HCT116 (cell line): ENCODE data around the gene RPL28.

Source experiments
- ELF1 ChIP-seq: IDR thresholded peaks from 2 replicates; pipeline ENCODE4 v1.6.1; 2012; ENCODE audit warnings: low read depth, borderline replicate concordance
- EZH2 ChIP-seq: fragments of 200-600 bp; sonication (generic); IDR thresholded peaks from 2 replicates; pipeline ENCODE4 v1.6.1; 2017; ENCODE audit warnings: antibody characterized with exemption, mixed run types
- POLR2A ChIP-seq: IDR thresholded peaks from 2 replicates; pipeline ENCODE4 v1.7.0; 2011; ENCODE audit warnings: borderline replicate concordance; ENCODE audit not compliant: insufficient read depth, insufficient read length; ENCODE audit errors: extremely low read depth
- RAD21 ChIP-seq: IDR thresholded peaks from 2 replicates; pipeline ENCODE4 v1.6.1; 2012; ENCODE audit warnings: low read depth, mild to moderate bottlenecking
- SIN3A ChIP-seq: IDR thresholded peaks from 2 replicates; pipeline ENCODE4 v1.6.1; 2012; ENCODE audit warnings: low read depth
- SRF ChIP-seq: IDR thresholded peaks from 2 replicates; pipeline ENCODE4 v1.6.1; 2012; ENCODE audit warnings: low read depth
- YY1 ChIP-seq: IDR thresholded peaks from 2 replicates; pipeline ENCODE4 v1.6.1; 2011; ENCODE audit warnings: low read length, low read depth, moderate library complexity, mild to moderate bottlenecking; ENCODE audit not compliant: insufficient replicate concordance; ENCODE audit errors: extremely low read depth
- ZFX ChIP-seq: fragments of 450-650 bp; IDR thresholded peaks from 2 replicates; pipeline ENCODE4 v1.6.1; 2017
- TF ChIP-seq, protein P1 (sequence below), 3 experiments: fragments of 200-600 bp in 1 of 3; sonication (generic) in 1 of 3; IDR thresholded peaks in 2 of 3; conservative IDR thresholded peaks in 1 of 3; 2 replicates each; pipeline ENCODE4 v1.5.1; 2012 to 2017; ENCODE audit warnings: low read depth in 2 of 3, low read length in 2 of 3, antibody characterized with exemption in 1 of 3, borderline replicate concordance in 1 of 3, control low read depth in 1 of 3, mild to moderate bottlenecking in 1 of 3, mixed read lengths in 1 of 3, mixed run types in 1 of 3, moderate library complexity in 1 of 3; ENCODE audit not compliant: insufficient read depth in 1 of 3
- TF ChIP-seq, protein P2 (sequence below): IDR thresholded peaks from 2 replicates; pipeline ENCODE4 v1.6.1; 2012; ENCODE audit warnings: low read depth
- TF ChIP-seq, protein P3 (sequence below): IDR thresholded peaks from 2 replicates; pipeline ENCODE4 v1.6.1; 2011; ENCODE audit warnings: mild to moderate bottlenecking, low read length, moderate library complexity; ENCODE audit not compliant: insufficient replicate concordance; ENCODE audit errors: extremely low read depth

DNA sequence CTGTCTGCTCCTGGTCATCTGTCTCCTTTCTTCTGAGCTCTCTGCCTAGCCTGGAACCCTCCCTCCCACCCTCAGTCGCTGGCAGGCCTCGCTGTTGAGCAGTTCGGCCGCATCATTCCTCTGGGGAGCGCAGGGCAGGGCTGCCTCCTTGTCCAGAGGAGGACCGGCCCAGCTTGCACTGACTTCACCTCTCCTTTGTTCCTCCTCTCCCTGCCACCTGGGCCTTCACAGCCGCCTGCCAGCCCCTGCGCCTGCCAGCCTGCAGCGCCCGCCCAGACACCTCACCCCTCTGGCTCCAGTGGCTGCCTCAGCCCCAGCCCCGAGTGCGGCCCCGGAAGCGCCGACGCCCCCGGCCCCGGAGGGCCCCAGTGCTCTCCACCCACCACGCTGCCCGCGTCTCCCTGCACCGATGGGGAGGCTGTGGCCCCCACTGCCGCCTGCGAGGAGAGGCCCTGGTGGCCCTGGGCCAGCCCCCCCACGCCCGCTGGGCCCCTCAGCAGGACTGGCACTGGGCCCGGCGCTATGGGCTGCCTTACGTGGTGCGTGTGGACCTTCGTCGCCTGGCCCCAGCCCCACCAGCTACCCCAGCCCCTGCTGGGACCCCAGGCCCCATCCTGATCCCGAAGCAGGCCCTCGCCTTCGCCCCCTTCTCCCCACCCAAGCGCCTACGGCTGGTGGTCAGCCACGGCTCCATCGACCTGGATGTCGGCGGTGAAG lies 38.8 kb upstream of the RPL28 start:
- TF ChIP-seq, protein P1, sequence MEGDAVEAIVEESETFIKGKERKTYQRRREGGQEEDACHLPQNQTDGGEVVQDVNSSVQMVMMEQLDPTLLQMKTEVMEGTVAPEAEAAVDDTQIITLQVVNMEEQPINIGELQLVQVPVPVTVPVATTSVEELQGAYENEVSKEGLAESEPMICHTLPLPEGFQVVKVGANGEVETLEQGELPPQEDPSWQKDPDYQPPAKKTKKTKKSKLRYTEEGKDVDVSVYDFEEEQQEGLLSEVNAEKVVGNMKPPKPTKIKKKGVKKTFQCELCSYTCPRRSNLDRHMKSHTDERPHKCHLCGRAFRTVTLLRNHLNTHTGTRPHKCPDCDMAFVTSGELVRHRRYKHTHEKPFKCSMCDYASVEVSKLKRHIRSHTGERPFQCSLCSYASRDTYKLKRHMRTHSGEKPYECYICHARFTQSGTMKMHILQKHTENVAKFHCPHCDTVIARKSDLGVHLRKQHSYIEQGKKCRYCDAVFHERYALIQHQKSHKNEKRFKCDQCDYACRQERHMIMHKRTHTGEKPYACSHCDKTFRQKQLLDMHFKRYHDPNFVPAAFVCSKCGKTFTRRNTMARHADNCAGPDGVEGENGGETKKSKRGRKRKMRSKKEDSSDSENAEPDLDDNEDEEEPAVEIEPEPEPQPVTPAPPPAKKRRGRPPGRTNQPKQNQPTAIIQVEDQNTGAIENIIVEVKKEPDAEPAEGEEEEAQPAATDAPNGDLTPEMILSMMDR (IDR thresholded peaks at IDR 0.05 in 2 of 3, conservative IDR thresholded peaks at IDR 0.05 in 1 of 3; ENCODE audit: borderline replicate concordance in 1 of 3, insufficient read depth in 1 of 3, low read depth in 2 of 3, low read length in 2 of 3) = no peak
- TF ChIP-seq EZH2 (no peak), RAD21 (no peak), POLR2A (no peak), YY1 (no peak), ELF1 (no peak), SRF (no peak), SIN3A (no peak), ZFX (no peak)
- TF ChIP-seq, protein P2, sequence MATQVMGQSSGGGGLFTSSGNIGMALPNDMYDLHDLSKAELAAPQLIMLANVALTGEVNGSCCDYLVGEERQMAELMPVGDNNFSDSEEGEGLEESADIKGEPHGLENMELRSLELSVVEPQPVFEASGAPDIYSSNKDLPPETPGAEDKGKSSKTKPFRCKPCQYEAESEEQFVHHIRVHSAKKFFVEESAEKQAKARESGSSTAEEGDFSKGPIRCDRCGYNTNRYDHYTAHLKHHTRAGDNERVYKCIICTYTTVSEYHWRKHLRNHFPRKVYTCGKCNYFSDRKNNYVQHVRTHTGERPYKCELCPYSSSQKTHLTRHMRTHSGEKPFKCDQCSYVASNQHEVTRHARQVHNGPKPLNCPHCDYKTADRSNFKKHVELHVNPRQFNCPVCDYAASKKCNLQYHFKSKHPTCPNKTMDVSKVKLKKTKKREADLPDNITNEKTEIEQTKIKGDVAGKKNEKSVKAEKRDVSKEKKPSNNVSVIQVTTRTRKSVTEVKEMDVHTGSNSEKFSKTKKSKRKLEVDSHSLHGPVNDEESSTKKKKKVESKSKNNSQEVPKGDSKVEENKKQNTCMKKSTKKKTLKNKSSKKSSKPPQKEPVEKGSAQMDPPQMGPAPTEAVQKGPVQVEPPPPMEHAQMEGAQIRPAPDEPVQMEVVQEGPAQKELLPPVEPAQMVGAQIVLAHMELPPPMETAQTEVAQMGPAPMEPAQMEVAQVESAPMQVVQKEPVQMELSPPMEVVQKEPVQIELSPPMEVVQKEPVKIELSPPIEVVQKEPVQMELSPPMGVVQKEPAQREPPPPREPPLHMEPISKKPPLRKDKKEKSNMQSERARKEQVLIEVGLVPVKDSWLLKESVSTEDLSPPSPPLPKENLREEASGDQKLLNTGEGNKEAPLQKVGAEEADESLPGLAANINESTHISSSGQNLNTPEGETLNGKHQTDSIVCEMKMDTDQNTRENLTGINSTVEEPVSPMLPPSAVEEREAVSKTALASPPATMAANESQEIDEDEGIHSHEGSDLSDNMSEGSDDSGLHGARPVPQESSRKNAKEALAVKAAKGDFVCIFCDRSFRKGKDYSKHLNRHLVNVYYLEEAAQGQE = no peak
- TF ChIP-seq, protein P3, sequence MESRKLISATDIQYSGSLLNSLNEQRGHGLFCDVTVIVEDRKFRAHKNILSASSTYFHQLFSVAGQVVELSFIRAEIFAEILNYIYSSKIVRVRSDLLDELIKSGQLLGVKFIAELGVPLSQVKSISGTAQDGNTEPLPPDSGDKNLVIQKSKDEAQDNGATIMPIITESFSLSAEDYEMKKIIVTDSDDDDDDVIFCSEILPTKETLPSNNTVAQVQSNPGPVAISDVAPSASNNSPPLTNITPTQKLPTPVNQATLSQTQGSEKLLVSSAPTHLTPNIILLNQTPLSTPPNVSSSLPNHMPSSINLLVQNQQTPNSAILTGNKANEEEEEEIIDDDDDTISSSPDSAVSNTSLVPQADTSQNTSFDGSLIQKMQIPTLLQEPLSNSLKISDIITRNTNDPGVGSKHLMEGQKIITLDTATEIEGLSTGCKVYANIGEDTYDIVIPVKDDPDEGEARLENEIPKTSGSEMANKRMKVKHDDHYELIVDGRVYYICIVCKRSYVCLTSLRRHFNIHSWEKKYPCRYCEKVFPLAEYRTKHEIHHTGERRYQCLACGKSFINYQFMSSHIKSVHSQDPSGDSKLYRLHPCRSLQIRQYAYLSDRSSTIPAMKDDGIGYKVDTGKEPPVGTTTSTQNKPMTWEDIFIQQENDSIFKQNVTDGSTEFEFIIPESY = no peak
